ENCODE results near the gene FUBP1. TPM values are rescaled to one million over a fixed set of nuclear protein-coding genes. Genes with fewer than 3 reads are reported as not detected.

FUBP1 gene
- total and polyA plus RNA-seq, 5 donors from 2014 or later: 46.2 to 225 (median 50.3) TPM

Other genes with a start within 250 kb of the FUBP1 start
- 58.7 TPM for gene USP33, start 219.2 kb downstream of the FUBP1 start, total RNA-seq
- gene USP33, start 219.2 kb downstream of the FUBP1 start, polyA plus RNA-seq: 10 to 100 TPM; 34.0 to 43.5 (median 40.5) TPM
- 15.3 TPM for gene MIGA1, start 199.4 kb downstream of the FUBP1 start, total RNA-seq
- gene MIGA1, start 199.4 kb downstream of the FUBP1 start, polyA plus RNA-seq: 10 to 100 TPM in 2 of 4 donors, 1 to 10 TPM in 2; 8.4 to 12.6 (median 10.3) TPM
- 1.1 TPM for gene NEXN, start 90.4 kb downstream of the FUBP1 start, total RNA-seq
- under 1 TPM in 3 of 4 donors, not detected in 1; 0.17 to 0.47 (median 0.17) TPM for gene NEXN, start 90.4 kb downstream of the FUBP1 start, polyA plus RNA-seq
- gene DNAJB4, start 25.9 kb upstream of the FUBP1 start, total RNA-seq: 34.4 TPM
- gene DNAJB4, start 25.9 kb upstream of the FUBP1 start, polyA plus RNA-seq: 1 to 10 TPM; 7.6 to 9.3 (median 8.6) TPM
- not detected for gene GIPC2, start 66.9 kb upstream of the FUBP1 start, total RNA-seq
- under 1 TPM in 2 of 4 donors, not detected in 2; 0.22 to 0.39 TPM for gene GIPC2, start 66.9 kb upstream of the FUBP1 start, polyA plus RNA-seq